Spleen (tissue), 11 donors: ENCODE data around the gene ALOXE3. TPM values are rescaled to one million over a fixed set of nuclear protein-coding genes. Genes with fewer than 3 reads are reported as not detected.

Source experiments
- DNase-seq: peaks from one replicate; pipeline ENCODE4 v3.0.0-alpha.2; 2020
- H3K27ac ChIP-seq, 8 donors: fragments of 200-600 bp; sonication (generic) in 7 of 8; 1 replicate in 4 of 8; 2 replicates in 4 of 8; pipeline versions ENCODE4 v1.5.0 to v1.8.0; 2016 to 2021; ENCODE audit warnings: inconsistent platforms in 4 of 8, mild to moderate bottlenecking in 4 of 8, moderate library complexity in 1 of 8
- H3K27me3 ChIP-seq, 7 donors: fragments of 200-600 bp; sonication (generic) in 6 of 7; replicated peaks in 1 of 7; 1 replicate in 4 of 7; 2 replicates in 3 of 7; pipeline versions ENCODE4 v1.5.0 to v1.8.0; 2016 to 2021; ENCODE audit warnings: inconsistent platforms in 3 of 7, mild to moderate bottlenecking in 1 of 7
- H3K36me3 ChIP-seq, 6 donors: fragments of 200-600 bp; sonication (generic) in 5 of 6; 1 replicate in 4 of 6; 2 replicates in 2 of 6; pipeline versions ENCODE4 v1.5.0 to v1.8.0; 2016 to 2021; ENCODE audit warnings: inconsistent platforms in 2 of 6
- H3K4me1 ChIP-seq, 6 donors: fragments of 200-600 bp; sonication (generic) in 5 of 6; 1 replicate in 3 of 6; 2 replicates in 3 of 6; pipeline versions ENCODE4 v1.5.0 to v1.8.0; 2016 to 2021; ENCODE audit warnings: inconsistent platforms in 3 of 6
- H3K4me3 ChIP-seq, 8 donors: fragments of 200-600 bp; sonication (generic) in 7 of 8; 1 replicate in 4 of 8; 2 replicates in 4 of 8; pipeline versions ENCODE4 v1.5.0 to v1.8.0; 2016 to 2021; ENCODE audit warnings: inconsistent platforms in 4 of 8, mild to moderate bottlenecking in 4 of 8, moderate library complexity in 2 of 8
- H3K9me3 ChIP-seq, 8 donors: fragments of 200-600 bp; sonication (generic) in 7 of 8; 1 replicate in 4 of 8; 2 replicates in 4 of 8; pipeline versions ENCODE4 v1.5.0 to v1.8.0; 2016 to 2021; ENCODE audit warnings: inconsistent platforms in 4 of 8
- CTCF ChIP-seq, 11 experiments: fragments of 200-600 bp in 7 of 11; fragments of 450-650 bp in 4 of 11; sonication (generic) in 4 of 11; IDR thresholded peaks in 8 of 11; conservative IDR thresholded peaks in 3 of 11; 1 replicate in 7 of 11; 2 replicates in 4 of 11; pipeline versions ENCODE4 v1.4.0 to v1.8.0; 2016 to 2021; ENCODE audit warnings: antibody characterized with exemption in 11 of 11, inconsistent platforms in 4 of 11, mild to moderate bottlenecking in 1 of 11
- POLR2A ChIP-seq, 3 donors: fragments of 450-650 bp; IDR thresholded peaks; one replicate each; pipeline ENCODE4 v1.5.1; 2017; ENCODE audit warnings: antibody characterized with exemption in 3 of 3, mild to moderate bottlenecking in 1 of 3
- POLR2AphosphoS5 ChIP-seq, 3 donors: sonication (generic); formaldehyde crosslinking; IDR thresholded peaks; one replicate each; pipeline ENCODE4 v1.5.1; 2017; ENCODE audit warnings: antibody characterized with exemption in 3 of 3
- WGBS, 5 donors: extraction: QIAGEN DNeasy Blood & Tissue Kit in 3 of 5; methylation state at CpG; one replicate each; pipeline versions ENCODE4 v1.1.5 to v1.1.7; 2013 to 2018; 5-methylcytosine and 5-hydroxymethylcytosine counted together
- intact Hi-C: fragments of 100-400 bp; cut with DNase I; formaldehyde crosslinking; loops from one replicate; pipeline ENCODE4 v1.15.0; 2023; ENCODE audit warnings: low total_unique reads
- polyA plus RNA-seq, 3 donors: library from polyadenylated mRNA; stranded (reverse); fragments of 200-250 nt; gene quantifications; one replicate each; pipeline ENCODE4 v1.2.1, GENCODE V29; 2013
- total RNA-seq, 7 donors: library from RNA; depleted of rRNA in 3 of 7; stranded (reverse); fragments of >200 nt in 3 of 7; fragmentation: NEBNext Ultra II Directional in 4 of 7; extraction: Animal tissue kit (Norgen Biotek cat#: 25700) in 4 of 7; gene quantifications; one replicate each; pipeline versions ENCODE4 v1.1.0 to v1.2.1, GENCODE V29; 2016 to 2021
- donor health status: healthy with polysubstance abuse.
- donor health status: DM: no; HTN: no; CAD: no; lungs with moderate emphysema.
- donor health status: DM: no; HTN: no; CAD: no.
- donor health status: Bipolar disorder and iron deficiency.
- donor health status: healthy.
- donor health status: DM: no; HTN: no; CAD: no.
- donor health status: DM: yes; HTN: yes; CAD: no.

The ALOXE3 gene
- total and polyA plus RNA-seq, 10 donors: 0.03 TPM; not detected in 9

GRCh38 chr17:8140065-8141029 lies 22.0 kb upstream of the ALOXE3 start:
- peaks cover 14 to 61% (median 27%) of the 10 kb centered on the region in 6 donors for H3K4me1 ChIP-seq
- TF ChIP-seq POLR2A (IDR thresholded peaks at IDR 0.05) (no peak), POLR2AphosphoS5 (IDR thresholded peaks at IDR 0.05) (peak in 2 of 3 donors; percentile 34 to 69)
- peak overlapping the region in 6 of 8 donors; percentile 86 to 94 (median 88) for H3K27ac ChIP-seq
- H3K4me3 ChIP-seq: no peak overlapping the region
- intact Hi-C loops: no loop called here
- no peaks in the 10 kb centered on the region for H3K9me3 ChIP-seq
- H3K36me3 ChIP-seq: peaks cover 0 to 62% (median 59%) of the 10 kb centered on the region in 6 donors
- H3K27me3 ChIP-seq: no peaks in the 10 kb centered on the region
- 75 to 86% (median 80%) methylated on average over 17 to 18 of the region's 18 CpGs for WGBS, 5 donors
- peak; percentile 75 for DNase-seq

GRCh38 chr17:8138672-8139371 lies 20.5 kb upstream of the ALOXE3 start:
- WGBS, 5 donors: 0 to 1% (median 0%) methylated on average over 44 to 46 of the region's 46 CpGs

DNA sequence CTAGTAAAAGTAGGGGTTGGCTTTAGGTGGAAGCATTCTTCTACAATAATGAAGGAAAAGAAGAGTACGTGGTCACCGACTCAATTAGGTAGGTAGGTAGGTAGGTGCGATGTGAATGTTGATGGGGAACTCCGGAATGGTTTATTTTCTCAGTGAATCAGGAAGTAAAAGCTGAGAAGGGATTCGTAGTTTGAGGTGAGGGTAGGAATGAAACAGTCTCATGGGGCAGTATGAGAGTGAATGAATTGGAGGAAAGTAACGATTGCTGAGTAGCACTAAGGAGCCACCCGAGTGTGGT lies 20.0 kb upstream of the ALOXE3 start:
- Histone ChIP-seq H3K9me3 (no peaks in the 10 kb centered on the region), H3K4me3 (peak overlapping the region in 6 of 8 donors; percentile 4 to 63 (median 39)), H3K36me3 (peaks cover 0 to 42% (median 39%) of the 10 kb centered on the region in 6 donors), H3K27me3 (no peaks in the 10 kb centered on the region), H3K27ac (peak overlapping the region; percentile 71 to 94 (median 88)), H3K4me1 (peaks cover 14 to 57% (median 27%) of the 10 kb centered on the region in 6 donors)
- TF ChIP-seq POLR2AphosphoS5 (IDR thresholded peaks at IDR 0.05) (no peak), POLR2A (IDR thresholded peaks at IDR 0.05) (no peak), CTCF (IDR thresholded peaks at IDR 0.05 in 8 of 11, conservative IDR thresholded peaks at IDR 0.05 in 3 of 11) (no peak)
- WGBS, 5 donors: 0 to 2% (median 1%) methylated on average over 7 of the region's 7 CpGs
- no peak for DNase-seq
- intact Hi-C loops: no loop called here

More at GRCh38 chr17:8138672-8139371, 20.5 kb upstream of the ALOXE3 start:
- peaks cover 0 to 47% (median 44%) of the 10 kb centered on the region in 6 donors for H3K36me3 ChIP-seq
- DNase-seq: peak; percentile 97
- TF ChIP-seq CTCF (IDR thresholded peaks at IDR 0.05 in 8 of 11, conservative IDR thresholded peaks at IDR 0.05 in 3 of 11) (peak; percentile 68 to 92 (median 87)), POLR2AphosphoS5 (IDR thresholded peaks at IDR 0.05) (peak; percentile 90 to 93 (median 92)), POLR2A (IDR thresholded peaks at IDR 0.05) (no peak)
- H3K27me3 ChIP-seq: no peaks in the 10 kb centered on the region
- peak overlapping the region; percentile 71 to 94 (median 88) for H3K27ac ChIP-seq
- no peaks in the 10 kb centered on the region for H3K9me3 ChIP-seq
- intact Hi-C loops: no loop called here
- H3K4me3 ChIP-seq: peak overlapping the region in 7 of 8 donors; percentile 16 to 63 (median 35)
- peaks cover 14 to 57% (median 27%) of the 10 kb centered on the region in 6 donors for H3K4me1 ChIP-seq

GRCh38 chr17:8137645-8138373 lies 19.5 kb upstream of the ALOXE3 start:
- Histone ChIP-seq H3K36me3 (peaks cover 0 to 37% (median 34%) of the 10 kb centered on the region in 6 donors), H3K9me3 (no peaks in the 10 kb centered on the region), H3K27ac (peak overlapping the region; percentile 71 to 94 (median 88)), H3K4me1 (peaks cover 14 to 54% (median 27%) of the 10 kb centered on the region in 6 donors), H3K4me3 (peak overlapping the region in 6 of 8 donors; percentile 4 to 63 (median 39)), H3K27me3 (no peaks in the 10 kb centered on the region)
- WGBS, 5 donors: 25 to 28% (median 25%) methylated on average over 21 of the region's 21 CpGs
- intact Hi-C loops: no loop called here
- no peak for TF ChIP-seq CTCF (IDR thresholded peaks at IDR 0.05 in 8 of 11, conservative IDR thresholded peaks at IDR 0.05 in 3 of 11)
- no peak for TF ChIP-seq POLR2AphosphoS5 (IDR thresholded peaks at IDR 0.05)
- TF ChIP-seq POLR2A (IDR thresholded peaks at IDR 0.05): no peak
- DNase-seq: peak; percentile 41
